Nephron (organoid): ENCODE data around the gene CLEC4A.
"Not testable (repeated sequence)": the region's sequence is repeated elsewhere in the genome, so short reads cannot be mapped to it uniquely, and the experiment has no call there.

Experiments used
- H3K27ac Mint-ChIP-seq, 3 experiments: 2 replicates each; pipeline ENCODE4 v1.8.0; 2020; ENCODE audit warnings: mixed read lengths in 3 of 3, mild to moderate bottlenecking in 2 of 3, moderate library complexity in 1 of 3
- H3K27me3 Mint-ChIP-seq: 2 replicates; pipeline ENCODE4 v1.8.0; 2021; ENCODE audit warnings: low read depth, mild to moderate bottlenecking, moderate library complexity, mixed read lengths
- H3K36me3 Mint-ChIP-seq: 2 replicates; pipeline ENCODE4 v1.8.0; 2020; ENCODE audit warnings: low read depth, mixed read lengths
- H3K4me1 Mint-ChIP-seq: 2 replicates; pipeline ENCODE4 v1.8.0; 2020; ENCODE audit warnings: mixed read lengths
- H3K4me3 Mint-ChIP-seq, 3 experiments: 2 replicates each; pipeline ENCODE4 v1.8.0; 2020; ENCODE audit warnings: mild to moderate bottlenecking in 3 of 3, mixed read lengths in 3 of 3, moderate library complexity in 2 of 3
- H3K9me3 Mint-ChIP-seq: 2 replicates; pipeline ENCODE4 v1.8.0; 2020; ENCODE audit warnings: mixed read lengths
- TF ChIP-seq, protein P1 (sequence below), 3 experiments: fragments of 200-600 bp; sonication (generic); IDR thresholded peaks; one replicate each; pipeline ENCODE4 v1.5.0; 2021; ENCODE audit warnings: antibody characterized with exemption in 3 of 3; ENCODE audit not compliant: unreplicated experiment in 3 of 3

The CLEC4A gene

DNA sequence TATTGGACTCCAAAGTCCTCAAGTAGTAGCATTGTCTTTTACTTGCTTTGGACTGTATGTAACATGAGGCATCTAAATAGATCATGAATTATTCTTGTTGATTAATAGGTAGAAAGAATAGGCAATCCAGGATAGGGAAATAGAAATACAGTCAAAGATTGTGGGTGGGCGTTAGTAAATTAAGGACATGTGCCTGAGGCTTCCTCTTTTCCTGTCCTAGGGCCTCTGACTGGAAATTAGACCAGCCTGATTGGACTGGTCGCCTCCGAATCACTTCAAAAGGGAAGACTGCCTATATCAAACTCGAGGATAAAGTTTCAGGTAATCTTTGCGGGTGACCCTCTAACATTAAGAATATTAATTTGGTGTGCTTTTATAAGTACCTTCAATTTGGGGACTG, 33.7 kb upstream of the CLEC4A start:
- Mint-ChIP-seq H3K9me3 (no peaks in the 10 kb centered on the region), H3K4me3 (no peak overlapping the region), H3K4me1 (peaks cover 17% of the 10 kb centered on the region), H3K27ac (no peak overlapping the region), H3K27me3 (no peaks in the 10 kb centered on the region), H3K36me3 (peaks cover 51% of the 10 kb centered on the region)
- TF ChIP-seq, protein P1, sequence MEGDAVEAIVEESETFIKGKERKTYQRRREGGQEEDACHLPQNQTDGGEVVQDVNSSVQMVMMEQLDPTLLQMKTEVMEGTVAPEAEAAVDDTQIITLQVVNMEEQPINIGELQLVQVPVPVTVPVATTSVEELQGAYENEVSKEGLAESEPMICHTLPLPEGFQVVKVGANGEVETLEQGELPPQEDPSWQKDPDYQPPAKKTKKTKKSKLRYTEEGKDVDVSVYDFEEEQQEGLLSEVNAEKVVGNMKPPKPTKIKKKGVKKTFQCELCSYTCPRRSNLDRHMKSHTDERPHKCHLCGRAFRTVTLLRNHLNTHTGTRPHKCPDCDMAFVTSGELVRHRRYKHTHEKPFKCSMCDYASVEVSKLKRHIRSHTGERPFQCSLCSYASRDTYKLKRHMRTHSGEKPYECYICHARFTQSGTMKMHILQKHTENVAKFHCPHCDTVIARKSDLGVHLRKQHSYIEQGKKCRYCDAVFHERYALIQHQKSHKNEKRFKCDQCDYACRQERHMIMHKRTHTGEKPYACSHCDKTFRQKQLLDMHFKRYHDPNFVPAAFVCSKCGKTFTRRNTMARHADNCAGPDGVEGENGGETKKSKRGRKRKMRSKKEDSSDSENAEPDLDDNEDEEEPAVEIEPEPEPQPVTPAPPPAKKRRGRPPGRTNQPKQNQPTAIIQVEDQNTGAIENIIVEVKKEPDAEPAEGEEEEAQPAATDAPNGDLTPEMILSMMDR (IDR thresholded peaks at IDR 0.05; ENCODE audit: unreplicated experiment in 3 of 3) = no peak

DNA sequence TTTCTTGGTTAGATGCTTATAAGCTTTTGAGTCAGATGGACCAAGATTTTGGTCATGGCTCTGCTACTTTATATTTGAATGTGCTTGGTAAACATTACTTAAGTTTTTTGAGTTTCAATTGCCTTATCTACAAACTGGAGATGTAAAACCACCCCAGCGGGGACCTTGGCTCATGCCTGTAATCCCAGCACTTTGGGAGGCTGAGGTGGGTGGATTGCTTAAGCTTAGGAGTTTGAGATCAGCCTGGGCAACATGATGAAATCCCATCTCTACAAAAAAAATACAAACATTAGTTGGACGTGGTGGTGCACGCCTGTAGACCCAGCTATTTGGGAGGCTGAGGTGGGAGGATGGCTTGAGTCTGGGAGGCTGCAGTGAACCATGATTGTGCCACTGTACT, 30.1 kb upstream of the CLEC4A start:
- Mint-ChIP-seq H3K9me3 (no peaks in the 10 kb centered on the region), H3K27me3 (no peaks in the 10 kb centered on the region), H3K4me1 (peaks cover 7% of the 10 kb centered on the region), H3K27ac (no peak overlapping the region), H3K4me3 (no peak overlapping the region), H3K36me3 (peaks cover 79% of the 10 kb centered on the region)
- TF ChIP-seq, protein P1 (IDR thresholded peaks at IDR 0.05; ENCODE audit: unreplicated experiment in 3 of 3) = no peak

DNA sequence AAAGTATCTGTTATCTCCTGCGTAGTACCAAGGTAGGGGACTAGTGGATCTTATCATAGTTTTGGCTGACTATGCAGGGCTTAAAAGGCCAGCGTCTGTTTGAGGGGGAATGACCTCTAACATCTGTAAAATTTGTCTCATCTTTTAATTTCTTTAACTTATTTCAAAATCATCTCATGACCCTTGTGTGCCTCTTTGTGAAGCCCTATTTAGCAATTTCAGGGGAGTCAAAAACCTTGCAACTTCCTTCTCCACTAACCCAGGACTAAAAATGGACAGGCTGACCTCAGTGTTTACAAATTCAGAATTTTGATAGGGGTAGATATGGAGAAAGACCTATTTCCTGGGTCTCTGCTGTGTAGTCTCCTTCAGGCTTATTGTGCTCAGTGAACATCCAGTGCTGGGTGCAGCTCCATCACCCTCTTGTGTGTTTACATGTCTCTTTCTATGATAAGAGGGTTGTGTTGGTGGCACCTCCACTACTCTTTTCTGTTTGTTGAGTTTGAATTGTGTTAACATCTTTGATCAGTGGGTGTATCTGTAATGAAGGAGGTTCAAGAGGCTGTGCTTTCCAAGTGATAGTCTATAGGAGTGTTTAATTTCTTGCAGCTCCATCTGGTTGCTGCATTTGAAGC, 27.0 kb upstream of the CLEC4A start:
- H3K4me1 Mint-ChIP-seq = no peaks in the 10 kb centered on the region
- TF ChIP-seq, protein P1 (IDR thresholded peaks at IDR 0.05; ENCODE audit: unreplicated experiment in 3 of 3) = no peak
- no peak overlapping the region for H3K4me3 Mint-ChIP-seq
- peaks cover 77% of the 10 kb centered on the region for H3K36me3 Mint-ChIP-seq
- H3K9me3 Mint-ChIP-seq = no peaks in the 10 kb centered on the region
- no peak overlapping the region for H3K27ac Mint-ChIP-seq
- no peaks in the 10 kb centered on the region for H3K27me3 Mint-ChIP-seq

DNA sequence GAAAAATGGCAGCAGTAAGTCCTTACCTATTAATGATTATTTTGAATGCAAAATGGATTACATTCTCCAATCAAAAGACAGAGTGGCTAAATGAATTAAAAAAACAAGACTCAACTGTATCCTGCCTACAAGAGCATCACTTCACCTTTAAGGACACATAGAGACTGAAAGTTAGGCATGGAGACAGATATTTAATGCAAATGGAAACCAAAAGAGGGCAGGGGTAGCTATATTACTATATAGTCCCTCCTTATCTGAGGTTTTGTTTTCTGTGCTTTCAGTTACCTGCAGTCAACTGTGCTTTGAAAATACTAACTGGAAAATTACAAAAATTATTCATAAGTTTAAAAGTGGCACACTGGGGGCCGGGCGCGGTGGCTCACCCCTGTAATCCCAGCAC, 24.2 kb upstream of the CLEC4A start:
- no peak overlapping the region for H3K4me3 Mint-ChIP-seq
- H3K27me3 Mint-ChIP-seq = no peaks in the 10 kb centered on the region
- peaks cover 73% of the 10 kb centered on the region for H3K36me3 Mint-ChIP-seq
- TF ChIP-seq, protein P1 (IDR thresholded peaks at IDR 0.05; ENCODE audit: unreplicated experiment in 3 of 3) = no peak
- H3K27ac Mint-ChIP-seq = no peak overlapping the region
- H3K9me3 Mint-ChIP-seq = peaks cover 7% of the 10 kb centered on the region
- H3K4me1 Mint-ChIP-seq = no peaks in the 10 kb centered on the region

DNA sequence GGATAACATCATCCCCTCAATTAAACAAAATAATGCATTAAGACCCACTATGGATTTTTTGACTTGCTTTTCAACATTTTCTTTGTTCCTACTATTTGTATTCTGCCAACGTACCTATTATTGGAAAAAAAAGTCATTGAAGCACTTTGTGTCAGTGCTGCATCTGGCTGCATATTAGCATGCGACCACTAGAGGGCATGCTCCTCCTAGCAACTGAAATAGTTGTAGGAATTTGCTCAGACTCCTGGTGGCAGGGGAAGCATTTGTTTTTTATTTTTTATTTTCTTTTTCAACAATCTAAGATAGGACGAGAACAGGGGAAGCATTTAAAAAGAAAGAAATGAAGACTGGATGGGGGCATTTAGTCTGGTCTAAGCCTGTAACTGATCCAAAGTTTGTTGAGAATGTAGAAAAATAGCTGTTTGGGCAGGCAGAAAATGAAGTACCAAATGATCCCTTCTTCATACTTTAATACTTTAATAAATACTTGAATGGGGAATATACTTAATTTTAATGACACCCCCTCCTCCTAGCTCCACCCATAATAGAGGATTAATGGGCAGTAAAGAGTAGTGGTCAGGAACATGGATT, 14.5 kb upstream of the CLEC4A start:
- TF ChIP-seq, protein P1 (IDR thresholded peaks at IDR 0.05; ENCODE audit: unreplicated experiment in 3 of 3) = peak; percentile 97 to 99 (median 98)
- H3K9me3 Mint-ChIP-seq = peaks cover 14% of the 10 kb centered on the region

DNA sequence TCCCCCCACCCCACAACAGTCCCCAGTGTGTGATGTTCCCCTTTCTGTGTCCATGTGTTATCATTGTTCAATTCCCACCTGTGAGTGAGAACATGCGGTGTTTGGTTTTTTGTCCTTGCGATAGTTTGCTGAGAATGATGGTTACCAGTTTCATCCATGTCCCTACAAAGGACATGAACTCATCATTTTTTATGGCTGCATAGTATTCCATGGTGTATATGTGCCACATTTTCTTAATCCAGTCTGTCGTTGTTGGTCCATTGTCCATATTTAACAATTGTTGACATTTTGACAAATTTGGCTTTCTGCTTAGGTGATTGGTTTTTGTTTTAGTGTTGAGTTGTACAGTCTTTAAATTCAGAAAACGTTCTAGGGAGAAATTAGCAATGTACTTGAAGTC, 10.3 kb upstream of the CLEC4A start:
- H3K36me3 Mint-ChIP-seq, H3K4me1 Mint-ChIP-seq, H3K4me3 Mint-ChIP-seq, H3K9me3 Mint-ChIP-seq, H3K27ac Mint-ChIP-seq, H3K27me3 Mint-ChIP-seq: not testable (repeated sequence)

More for the DNA sequence above, 14.5 kb upstream of the CLEC4A start:
- Mint-ChIP-seq H3K4me3 (no peak overlapping the region), H3K36me3 (peaks cover 44% of the 10 kb centered on the region), H3K27me3 (no peaks in the 10 kb centered on the region), H3K4me1 (no peaks in the 10 kb centered on the region), H3K27ac (no peak overlapping the region)
